HL-60/S4 treated with phorbol 12-myristate 13-acetate at 8.2 ng/mL for 4 days and 3 days (cell line): ENCODE results near the gene OPN1MW3.
"Not testable (repeated sequence)": the region's sequence is repeated elsewhere in the genome, so short reads cannot be mapped to it uniquely, and the experiment has no call there.

Experiments used
- in situ Hi-C: fragments of 300-500 bp; cut with MboI; formaldehyde crosslinking; loops from 2 replicates; pipeline ENCODE4 v1.15.0; 2022; ENCODE audit warnings: low sequenced_read_pairs

The OPN1MW3 gene

GRCh38 chrX:154295664-154296310, 38.4 kb downstream of the OPN1MW3 start, which contains the start of gene TKTL1:
Gene TKTL1, plus strand, starts transcription at chrX:154295795. Its CDS starts 65 bp downstream, at chrX:154295860.
- in situ Hi-C loops: no loop called here

GRCh38 chrX:154296731-154297130, 39.3 kb downstream of the OPN1MW3 start:
- in situ Hi-C loops: no loop called here

GRCh38 chrX:154298312-154298711, 40.9 kb downstream of the OPN1MW3 start:
- in situ Hi-C loops: no loop called here

- in situ Hi-C loops: no loop called here
Measured at GRCh38 chrX:154300816-154301215, 43.4 kb downstream of the OPN1MW3 start.

- in situ Hi-C loops: not testable (repeated sequence)
Measured at GRCh38 chrX:154302998-154303397, 45.6 kb downstream of the OPN1MW3 start.

- in situ Hi-C loops: no loop called here
Measured at GRCh38 chrX:154303476-154303875, 46.1 kb downstream of the OPN1MW3 start.

- in situ Hi-C loops: no loop called here
Measured at GRCh38 chrX:154304846-154305245, 47.5 kb downstream of the OPN1MW3 start.

- in situ Hi-C loops: no loop called here
Measured at GRCh38 chrX:154305541-154306205, 48.3 kb downstream of the OPN1MW3 start.

GRCh38 chrX:154307202-154307601, 49.8 kb downstream of the OPN1MW3 start:
- in situ Hi-C loops: no loop called here

GRCh38 chrX:154308108-154308946, 50.9 kb downstream of the OPN1MW3 start:
- in situ Hi-C loops: no loop called here

GRCh38 chrX:154309041-154309775, 51.8 kb downstream of the OPN1MW3 start:
- in situ Hi-C loops: no loop called here

- in situ Hi-C loops: no loop called here
Measured at GRCh38 chrX:154310616-154311536, 53.5 kb downstream of the OPN1MW3 start.

GRCh38 chrX:154312116-154312515, 54.7 kb downstream of the OPN1MW3 start:
- in situ Hi-C loops: no loop called here

- in situ Hi-C loops: no loop called here
Measured at GRCh38 chrX:154313147-154313546, 55.8 kb downstream of the OPN1MW3 start.

GRCh38 chrX:154315416-154315815, 58.0 kb downstream of the OPN1MW3 start:
- in situ Hi-C loops: no loop called here

- in situ Hi-C loops: no loop called here
Measured at GRCh38 chrX:154317391-154317995, 60.1 kb downstream of the OPN1MW3 start.

- in situ Hi-C loops: no loop called here
Measured at GRCh38 chrX:154320406-154320805, 63.0 kb downstream of the OPN1MW3 start.
